Activated CD8-positive, alpha-beta T cell treated with anti-CD3 and anti-CD28 coated beads for 36 hours (primary cell): Measurements from ENCODE around the gene MYBBP1A. TPM values are rescaled to one million over a fixed set of nuclear protein-coding genes. Genes with fewer than 3 reads are reported as not detected.

Source experiments
- ATAC-seq: fragments of 200-7000 bp; cut with Tn5 transposase; one replicate; pipeline ENCODE4 v1.10.0; 2021; ENCODE audit warnings: mild to moderate bottlenecking, moderate library complexity
- CTCF ChIA-PET: fragments of 350-600 bp; sonication (Branson Sonifier 250); formaldehyde crosslinking; loops from one replicate; lab custom pipeline; 2021; ENCODE audit warnings: antibody characterized with exemption; lab: Charles Lee
- POLR2A ChIA-PET: fragments of 350-600 bp; sonication (Branson Sonifier 250); formaldehyde crosslinking; loops from one replicate; lab custom pipeline; 2021; ENCODE audit warnings: antibody characterized with exemption; lab: Charles Lee
- DNase-seq: peaks from one replicate; pipeline ENCODE4 v3.0.0-alpha.2; 2020
- H3K27ac Mint-ChIP-seq: one replicate; pipeline ENCODE4 v1.8.0; 2021; ENCODE audit warnings: mild to moderate bottlenecking, mixed read lengths
- H3K27me3 Mint-ChIP-seq: one replicate; pipeline ENCODE4 v1.8.0; 2021; ENCODE audit warnings: mixed read lengths
- H3K36me3 Mint-ChIP-seq: one replicate; pipeline ENCODE4 v1.8.0; 2021; ENCODE audit warnings: low read depth, mixed read lengths
- H3K4me1 Mint-ChIP-seq: one replicate; pipeline ENCODE4 v1.8.0; 2021; ENCODE audit warnings: low read depth, mixed read lengths
- H3K4me3 Mint-ChIP-seq: one replicate; pipeline ENCODE4 v1.8.0; 2021; ENCODE audit warnings: mild to moderate bottlenecking, moderate library complexity, mixed read lengths
- H3K9me3 Mint-ChIP-seq: one replicate; pipeline ENCODE4 v1.8.0; 2021; ENCODE audit warnings: mixed read lengths
- intact Hi-C: fragments of 100-400 bp; cut with micrococcal nuclease; formaldehyde crosslinking; loops from one replicate; pipeline ENCODE4 v1.10.0; 2022
- total RNA-seq, 2 experiments: library from RNA; stranded (reverse); gene quantifications; one replicate each; pipeline ENCODE4 v1.2.3, GENCODE V29; 2021
- TF ChIP-seq, protein P1 (sequence below): fragments of 200-600 bp; IDR thresholded peaks from one replicate; pipeline ENCODE4 v1.8.0; 2022; ENCODE audit warnings: antibody characterized with exemption, mild to moderate bottlenecking

MYBBP1A gene
- total RNA-seq, 2 experiments from 2014 or later, result 104 to 107 TPM

DNA sequence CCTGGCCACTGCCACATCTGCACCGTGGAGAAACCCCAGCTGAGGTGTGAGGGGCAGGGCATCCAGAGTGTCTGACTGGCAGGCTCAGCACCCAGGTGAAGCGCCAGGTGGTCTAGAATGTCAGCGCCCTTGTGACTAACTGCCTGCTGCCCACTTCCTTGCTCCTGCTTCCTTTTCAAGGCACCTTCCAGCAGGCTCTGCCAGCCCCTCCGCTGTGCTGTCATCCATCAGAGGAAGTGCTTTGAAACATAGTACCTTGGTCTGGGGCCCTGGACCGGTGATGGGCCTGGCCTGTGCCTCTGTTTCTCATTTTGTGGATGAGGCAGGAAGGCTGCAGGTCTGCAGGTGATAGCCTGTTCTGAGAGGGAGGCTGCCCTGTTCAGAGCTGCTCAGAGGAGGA is 51.0 kb downstream of the MYBBP1A start:
- ChIA-PET POLR2A (interaction anchor here (0.6 to 1.6 kb wide), 3 partner anchors 11 to 48 kb away, joined by 3 to 4 read pairs (median 4); no protein-coding TSS in a partner anchor), CTCF (interaction anchor here (1.2 to 1.4 kb wide), 4 partner anchors 34 to 83 kb away, joined by 3 to 9 read pairs (median 4); no protein-coding TSS in a partner anchor)
- TF ChIP-seq, protein P1, sequence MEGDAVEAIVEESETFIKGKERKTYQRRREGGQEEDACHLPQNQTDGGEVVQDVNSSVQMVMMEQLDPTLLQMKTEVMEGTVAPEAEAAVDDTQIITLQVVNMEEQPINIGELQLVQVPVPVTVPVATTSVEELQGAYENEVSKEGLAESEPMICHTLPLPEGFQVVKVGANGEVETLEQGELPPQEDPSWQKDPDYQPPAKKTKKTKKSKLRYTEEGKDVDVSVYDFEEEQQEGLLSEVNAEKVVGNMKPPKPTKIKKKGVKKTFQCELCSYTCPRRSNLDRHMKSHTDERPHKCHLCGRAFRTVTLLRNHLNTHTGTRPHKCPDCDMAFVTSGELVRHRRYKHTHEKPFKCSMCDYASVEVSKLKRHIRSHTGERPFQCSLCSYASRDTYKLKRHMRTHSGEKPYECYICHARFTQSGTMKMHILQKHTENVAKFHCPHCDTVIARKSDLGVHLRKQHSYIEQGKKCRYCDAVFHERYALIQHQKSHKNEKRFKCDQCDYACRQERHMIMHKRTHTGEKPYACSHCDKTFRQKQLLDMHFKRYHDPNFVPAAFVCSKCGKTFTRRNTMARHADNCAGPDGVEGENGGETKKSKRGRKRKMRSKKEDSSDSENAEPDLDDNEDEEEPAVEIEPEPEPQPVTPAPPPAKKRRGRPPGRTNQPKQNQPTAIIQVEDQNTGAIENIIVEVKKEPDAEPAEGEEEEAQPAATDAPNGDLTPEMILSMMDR, result no peak

GRCh38 chr17:4503283-4504025 is 51.7 kb downstream of the MYBBP1A start:
- Mint-ChIP-seq H3K27ac (no peak overlapping the region), H3K27me3 (peaks cover 28% of the 10 kb centered on the region), H3K4me1 (peaks cover 33% of the 10 kb centered on the region), H3K9me3 (no peaks in the 10 kb centered on the region), H3K36me3 (no peaks in the 10 kb centered on the region), H3K4me3 (no peak overlapping the region)
- ChIA-PET CTCF (interaction anchor here (1.2 kb wide), 1 partner anchor 33 kb away, joined by 3 read pairs; no protein-coding TSS in a partner anchor), POLR2A (interaction anchor here (1.0 kb wide), 1 partner anchor 33 kb away, joined by 3 read pairs; no protein-coding TSS in a partner anchor)
- intact Hi-C loops, result no loop called here
- DNase-seq (no peak), ATAC-seq (no peak)
- TF ChIP-seq, protein P1, result no peak

More for the DNA sequence above, 51.0 kb downstream of the MYBBP1A start:
- Mint-ChIP-seq H3K27me3 (peaks cover 28% of the 10 kb centered on the region), H3K4me3 (no peak overlapping the region), H3K9me3 (no peaks in the 10 kb centered on the region), H3K27ac (no peak overlapping the region), H3K4me1 (peaks cover 40% of the 10 kb centered on the region), H3K36me3 (no peaks in the 10 kb centered on the region)
- peak; percentile 57 for ATAC-seq
- DNase-seq, result peak; percentile 38
- intact Hi-C loops, result no loop called here

GRCh38 chr17:4502466-4503154 is 52.6 kb downstream of the MYBBP1A start:
- Mint-ChIP-seq H3K36me3 (no peaks in the 10 kb centered on the region), H3K27ac (no peak overlapping the region), H3K4me1 (peaks cover 33% of the 10 kb centered on the region), H3K9me3 (no peaks in the 10 kb centered on the region), H3K27me3 (peaks cover 28% of the 10 kb centered on the region), H3K4me3 (no peak overlapping the region)
- ChIA-PET POLR2A (interaction anchor here (1.1 to 1.6 kb wide), 2 partner anchors 16 to 17 kb away, joined by 3 read pairs; no protein-coding TSS in a partner anchor), CTCF (no interaction called here)
- no peak for DNase-seq
- intact Hi-C loops, result no loop called here
- no peak for ATAC-seq
- TF ChIP-seq, protein P1, result no peak

- TF ChIP-seq, protein P1, result no peak
- intact Hi-C loops, result no loop called here
- Mint-ChIP-seq H3K27me3 (peaks cover 28% of the 10 kb centered on the region), H3K36me3 (no peaks in the 10 kb centered on the region), H3K4me3 (no peak overlapping the region), H3K4me1 (peaks cover 33% of the 10 kb centered on the region), H3K27ac (no peak overlapping the region), H3K9me3 (no peaks in the 10 kb centered on the region)
- ATAC-seq (no peak), DNase-seq (no peak)
- ChIA-PET CTCF (interaction anchor here (1.2 kb wide), 1 partner anchor 81 kb away, joined by 3 read pairs; no protein-coding TSS in a partner anchor), POLR2A (interaction anchor here (1.1 to 1.6 kb wide), 2 partner anchors 16 to 17 kb away, joined by 3 read pairs; no protein-coding TSS in a partner anchor)
These were observed 53.8 kb downstream of the MYBBP1A start for GRCh38 chr17:4501295-4501949.
